Hepatocyte (in vitro differentiated cells): Measurements from ENCODE around the gene SMIM13. TPM values are rescaled to one million over a fixed set of nuclear protein-coding genes. Genes with fewer than 3 reads are reported as not detected.

Experiments
- DNase-seq: peaks from one replicate; pipeline ENCODE4 v3.0.0-alpha.2; 2016; ENCODE audit warnings: low spot score
- H2AFZ ChIP-seq: fragments of 200-600 bp; sonication (generic); 2 replicates; pipeline ENCODE4 v1.6.0; 2016; ENCODE audit warnings: antibody characterized with exemption, mild to moderate bottlenecking
- H3K27ac ChIP-seq: fragments of 200-600 bp; sonication (generic); 2 replicates; pipeline ENCODE4 v1.5.1; 2016; ENCODE audit warnings: mild to moderate bottlenecking
- H3K27me3 ChIP-seq: fragments of 200-600 bp; sonication (generic); 2 replicates; pipeline ENCODE4 v1.6.1; 2016
- H3K36me3 ChIP-seq: fragments of 200-600 bp; sonication (generic); replicated peaks from 2 replicates; pipeline ENCODE4 v1.5.1; 2016; ENCODE audit warnings: low read depth; ENCODE audit not compliant: insufficient read depth
- H3K4me1 ChIP-seq: fragments of 200-600 bp; sonication (generic); 2 replicates; pipeline ENCODE4 v1.5.1; 2016; ENCODE audit warnings: mild to moderate bottlenecking, moderate library complexity; ENCODE audit not compliant: insufficient read depth
- H3K4me2 ChIP-seq: fragments of 200-600 bp; sonication (generic); 2 replicates; pipeline ENCODE4 v1.6.0; 2016
- H3K4me3 ChIP-seq: fragments of 200-600 bp; sonication (generic); 2 replicates; pipeline ENCODE4 v1.5.1; 2016; ENCODE audit warnings: mild to moderate bottlenecking
- H3K79me2 ChIP-seq: fragments of 200-600 bp; sonication (generic); 2 replicates; pipeline ENCODE4 v1.6.0; 2017; ENCODE audit warnings: mild to moderate bottlenecking
- H3K9me2 ChIP-seq: fragments of 200-600 bp; sonication (generic); replicated peaks from 2 replicates; pipeline ENCODE4 v1.6.0; 2017; ENCODE audit warnings: mild to moderate bottlenecking; ENCODE audit not compliant: insufficient read depth
- H3K9me3 ChIP-seq: fragments of 200-600 bp; sonication (generic); 2 replicates; pipeline ENCODE4 v1.5.1; 2016; ENCODE audit warnings: low read depth, mild to moderate bottlenecking
- H4K20me1 ChIP-seq: fragments of 200-600 bp; sonication (generic); 2 replicates; pipeline ENCODE4 v1.6.0; 2016; ENCODE audit warnings: mild to moderate bottlenecking; ENCODE audit not compliant: insufficient read depth, poor library complexity, severe bottlenecking
- CTCF ChIP-seq: fragments of 200-600 bp; sonication (generic); IDR thresholded peaks from 2 replicates; pipeline ENCODE4 v1.5.1; 2016; ENCODE audit warnings: antibody characterized with exemption, mild to moderate bottlenecking; ENCODE audit not compliant: poor library complexity
- EZH2 ChIP-seq: fragments of 200-600 bp; sonication (generic); IDR thresholded peaks from 2 replicates; pipeline ENCODE4 v1.6.1; 2016; ENCODE audit warnings: antibody characterized with exemption, mild to moderate bottlenecking, borderline replicate concordance
- EZH2phosphoT487 ChIP-seq: fragments of 200-600 bp; sonication (generic); IDR thresholded peaks from one replicate; pipeline ENCODE4 v1.6.1; 2018; ENCODE audit warnings: antibody characterized with exemption, mild to moderate bottlenecking, low read depth, moderate library complexity; ENCODE audit not compliant: unreplicated experiment, severe bottlenecking
- WGBS: methylation state at CpG from one replicate; pipeline ENCODE4 v1.1.6; 2016; ENCODE audit warnings: low lambda C conversion rate; ENCODE audit errors: missing lambda C conversion rate; 5-methylcytosine and 5-hydroxymethylcytosine counted together
- polyA plus RNA-seq: library from polyadenylated mRNA; unstranded; fragments of >200 nt; fragmentation: Nextera tagmentation; extraction: Ambion mirVana; gene quantifications from 2 replicates; pipeline ENCODE4 v1.2.1, GENCODE V29; 2016
- total RNA-seq: library from RNA; depleted of rRNA; stranded (reverse); fragments of >200 nt; gene quantifications from 2 replicates; pipeline ENCODE4 v1.2.3, GENCODE V29; 2014

SMIM13 gene
- total and polyA plus RNA-seq, 2 experiments from 2014 or later: 9.3 to 18.2 TPM

DNA sequence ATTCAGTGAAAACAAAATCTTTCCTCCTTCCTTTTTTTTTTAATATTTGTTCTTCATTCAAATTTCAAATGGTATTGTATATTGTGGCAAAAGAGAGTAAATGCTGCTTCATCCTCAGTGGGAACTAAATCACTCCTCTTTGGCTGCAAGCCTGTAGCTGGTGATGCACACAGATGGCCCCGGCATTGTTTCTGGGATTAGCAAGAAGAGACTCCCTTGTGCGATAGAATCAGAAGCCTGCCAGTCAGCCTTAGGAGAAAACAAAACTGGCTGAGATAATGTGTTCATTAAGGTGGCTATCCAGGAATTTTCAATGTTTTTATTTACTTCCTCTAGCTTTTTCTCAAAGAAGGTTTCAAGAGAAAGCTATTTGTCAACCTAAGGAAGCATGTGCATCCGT lies 28.8 kb upstream of the SMIM13 start:
- H3K27ac ChIP-seq: no peak overlapping the region
- no peak overlapping the region for H3K4me3 ChIP-seq
- no peak for DNase-seq
- no peaks in the 10 kb centered on the region for H4K20me1 ChIP-seq
- WGBS: 71% methylated on average over 3 of the region's 3 CpGs
- TF ChIP-seq EZH2 (no peak), EZH2phosphoT487 (no peak), CTCF (no peak)
- no peaks in the 10 kb centered on the region for H3K27me3 ChIP-seq
- H3K9me3 ChIP-seq: no peaks in the 10 kb centered on the region
- H3K36me3 ChIP-seq: no peaks in the 10 kb centered on the region
- H3K79me2 ChIP-seq: no peaks in the 10 kb centered on the region
- no peak overlapping the region for H3K4me2 ChIP-seq
- H2AFZ ChIP-seq: no peak overlapping the region
- no peaks in the 10 kb centered on the region for H3K4me1 ChIP-seq
- H3K9me2 ChIP-seq: no peaks in the 10 kb centered on the region

GRCh38 chr6:11065436-11066202 lies 28.0 kb upstream of the SMIM13 start:
- H3K27me3 ChIP-seq: no peaks in the 10 kb centered on the region
- no peaks in the 10 kb centered on the region for H4K20me1 ChIP-seq
- DNase-seq: peak; percentile 31
- 85% methylated on average over 6 of the region's 6 CpGs for WGBS
- H3K4me1 ChIP-seq: no peaks in the 10 kb centered on the region
- H3K36me3 ChIP-seq: no peaks in the 10 kb centered on the region
- no peaks in the 10 kb centered on the region for H3K9me2 ChIP-seq
- H3K27ac ChIP-seq: peak overlapping the region; percentile 5
- H2AFZ ChIP-seq: no peak overlapping the region
- no peak overlapping the region for H3K4me2 ChIP-seq
- no peak for TF ChIP-seq CTCF
- no peaks in the 10 kb centered on the region for H3K79me2 ChIP-seq
- no peaks in the 10 kb centered on the region for H3K9me3 ChIP-seq
- no peak overlapping the region for H3K4me3 ChIP-seq

- no peaks in the 10 kb centered on the region for H3K9me3 ChIP-seq
- no peaks in the 10 kb centered on the region for H3K4me1 ChIP-seq
- no peak for TF ChIP-seq EZH2
- TF ChIP-seq CTCF: no peak
- no peak for TF ChIP-seq EZH2phosphoT487
- peak; percentile 19 for DNase-seq
- no peak overlapping the region for H2AFZ ChIP-seq
- H3K27me3 ChIP-seq: no peaks in the 10 kb centered on the region
- no peaks in the 10 kb centered on the region for H3K9me2 ChIP-seq
- no peak overlapping the region for H3K4me3 ChIP-seq
- peak overlapping the region; percentile 64 for H3K27ac ChIP-seq
- H3K79me2 ChIP-seq: no peaks in the 10 kb centered on the region
- no peaks in the 10 kb centered on the region for H3K36me3 ChIP-seq
- no peaks in the 10 kb centered on the region for H4K20me1 ChIP-seq
- H3K4me2 ChIP-seq: peak overlapping the region; percentile 33
- 61% methylated on average over 6 of the region's 6 CpGs for WGBS
Observed at GRCh38 chr6:11066505-11067347, 26.9 kb upstream of the SMIM13 start.
